Immature natural killer cell (primary cell): ENCODE results near the gene USP5. TPM values are rescaled to one million over a fixed set of nuclear protein-coding genes. Genes with fewer than 3 reads are reported as not detected.

Experiments
- DNase-seq, 3 donors: peaks; one replicate each; pipeline ENCODE4 v3.0.0; 2022; ENCODE audit warnings: mixed read lengths in 1 of 3
- H3K27ac Mint-ChIP-seq, 6 donors: one replicate each; pipeline ENCODE4 v1.8.0; 2020; ENCODE audit warnings: mixed read lengths in 6 of 6, mild to moderate bottlenecking in 5 of 6, inconsistent platforms in 4 of 6, moderate library complexity in 3 of 6
- H3K27me3 Mint-ChIP-seq, 3 donors: one replicate each; pipeline ENCODE4 v1.8.0; 2020 to 2021; ENCODE audit warnings: low read depth in 3 of 3, mild to moderate bottlenecking in 3 of 3, mixed read lengths in 3 of 3, moderate library complexity in 3 of 3, inconsistent platforms in 1 of 3
- H3K36me3 Mint-ChIP-seq, 3 donors: one replicate each; pipeline ENCODE4 v1.8.0; 2020; ENCODE audit warnings: mixed read lengths in 3 of 3, inconsistent platforms in 2 of 3, mild to moderate bottlenecking in 2 of 3
- H3K4me1 Mint-ChIP-seq, 2 donors: one replicate each; pipeline ENCODE4 v1.8.0; 2020; ENCODE audit warnings: inconsistent platforms in 2 of 2, mild to moderate bottlenecking in 2 of 2, mixed read lengths in 2 of 2, moderate library complexity in 1 of 2
- H3K4me3 Mint-ChIP-seq, 5 donors: one replicate each; pipeline ENCODE4 v1.8.0; 2020; ENCODE audit warnings: mild to moderate bottlenecking in 5 of 5, mixed read lengths in 5 of 5, inconsistent platforms in 3 of 5, moderate library complexity in 3 of 5
- H3K9me3 Mint-ChIP-seq, 6 donors: one replicate each; pipeline ENCODE4 v1.8.0; 2020; ENCODE audit warnings: mild to moderate bottlenecking in 6 of 6, mixed read lengths in 6 of 6, inconsistent platforms in 4 of 6, moderate library complexity in 3 of 6
- polyA plus RNA-seq, 3 donors: library from polyadenylated mRNA; unstranded; fragments of 300-500 nt; fragmentation: Illumina TruSeq; gene quantifications; one replicate each; pipeline ENCODE4 v1.2.3, GENCODE V29; 2021

USP5 gene
- polyA plus RNA-seq, 3 donors from 2014 or later: 41.3 to 54.0 (median 52.0) TPM

DNA sequence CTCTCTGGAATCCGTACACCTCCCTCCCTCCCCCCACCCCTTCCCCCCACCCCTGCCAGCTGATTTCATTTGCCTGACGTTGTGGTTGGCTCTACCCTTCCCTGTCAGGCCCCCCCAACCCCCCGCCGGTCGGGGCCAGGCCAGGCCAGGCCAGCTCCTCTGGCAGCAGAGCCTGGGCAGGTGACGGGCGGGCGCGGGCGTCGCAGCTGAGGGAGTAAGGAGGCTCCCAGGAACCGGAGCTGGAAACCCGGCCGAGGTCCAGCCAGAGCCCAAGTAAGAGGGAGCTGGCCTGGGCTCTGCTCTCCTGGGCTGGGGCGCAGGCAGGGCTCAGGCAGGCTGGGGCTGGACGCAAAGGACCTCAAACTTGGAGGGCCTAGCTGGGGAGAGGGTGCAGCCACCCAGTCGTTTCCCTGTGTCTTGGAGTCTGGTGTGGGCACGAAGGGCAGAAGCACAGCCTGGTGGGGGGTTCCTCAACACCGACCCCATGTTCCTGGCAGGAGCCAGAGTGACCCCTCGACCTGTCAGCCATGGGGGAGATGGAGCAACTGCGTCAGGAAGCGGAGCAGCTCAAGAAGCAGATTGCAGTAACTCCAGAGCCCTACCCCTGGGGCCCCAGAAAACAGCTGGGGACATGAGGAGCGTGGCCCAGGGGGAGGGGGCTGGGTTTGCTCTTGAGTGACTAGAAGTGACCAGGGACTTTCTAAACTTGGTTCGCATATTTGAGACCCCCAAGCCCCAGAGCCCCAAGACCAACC is 11.0 kb upstream of the USP5 start, which contains the start of gene GNB3:
Gene GNB3, plus strand, starts transcription at position 165 of the 755 bp plus-strand sequence. Its CDS starts 363 bp downstream, at position 528.
- no peak for DNase-seq
- Mint-ChIP-seq H3K27me3 (peaks cover 0 to 3% (median 0%) of the 10 kb centered on the region in 3 donors), H3K4me1 (no peaks in the 10 kb centered on the region), H3K27ac (no peak within 1 kb of the TSS), H3K4me3 (no peak within 1 kb of the TSS), H3K9me3 (no peaks in the 10 kb centered on the region), H3K36me3 (no peaks in the 10 kb centered on the region)

GRCh38 chr12:6842075-6842474 is 9.9 kb upstream of the USP5 start:
- Mint-ChIP-seq H3K9me3 (no peaks in the 10 kb centered on the region), H3K27ac (no peak overlapping the region), H3K36me3 (no peaks in the 10 kb centered on the region)

GRCh38 chr12:6843118-6843902 is 8.6 kb upstream of the USP5 start:
- Mint-ChIP-seq H3K9me3 (no peaks in the 10 kb centered on the region), H3K27me3 (peaks cover 0 to under 1% (median 0%) of the 10 kb centered on the region in 3 donors), H3K36me3 (no peaks in the 10 kb centered on the region), H3K4me1 (no peaks in the 10 kb centered on the region), H3K4me3 (no peak overlapping the region), H3K27ac (no peak overlapping the region)
- DNase-seq: no peak

More at GRCh38 chr12:6842075-6842474, 9.9 kb upstream of the USP5 start:
- H3K4me1 Mint-ChIP-seq: no peaks in the 10 kb centered on the region
- DNase-seq: no peak
- H3K4me3 Mint-ChIP-seq: no peak overlapping the region
- peaks cover 0 to 3% (median 0%) of the 10 kb centered on the region in 3 donors for H3K27me3 Mint-ChIP-seq

GRCh38 chr12:6845395-6845794 is 6.6 kb upstream of the USP5 start:
- no peak overlapping the region for H3K27ac Mint-ChIP-seq
- no peak overlapping the region for H3K4me3 Mint-ChIP-seq
- H3K4me1 Mint-ChIP-seq: no peaks in the 10 kb centered on the region
- no peaks in the 10 kb centered on the region for H3K9me3 Mint-ChIP-seq
- peaks cover 0 to 5% (median under 1%) of the 10 kb centered on the region in 3 donors for H3K27me3 Mint-ChIP-seq
- no peaks in the 10 kb centered on the region for H3K36me3 Mint-ChIP-seq
- no peak for DNase-seq

DNA sequence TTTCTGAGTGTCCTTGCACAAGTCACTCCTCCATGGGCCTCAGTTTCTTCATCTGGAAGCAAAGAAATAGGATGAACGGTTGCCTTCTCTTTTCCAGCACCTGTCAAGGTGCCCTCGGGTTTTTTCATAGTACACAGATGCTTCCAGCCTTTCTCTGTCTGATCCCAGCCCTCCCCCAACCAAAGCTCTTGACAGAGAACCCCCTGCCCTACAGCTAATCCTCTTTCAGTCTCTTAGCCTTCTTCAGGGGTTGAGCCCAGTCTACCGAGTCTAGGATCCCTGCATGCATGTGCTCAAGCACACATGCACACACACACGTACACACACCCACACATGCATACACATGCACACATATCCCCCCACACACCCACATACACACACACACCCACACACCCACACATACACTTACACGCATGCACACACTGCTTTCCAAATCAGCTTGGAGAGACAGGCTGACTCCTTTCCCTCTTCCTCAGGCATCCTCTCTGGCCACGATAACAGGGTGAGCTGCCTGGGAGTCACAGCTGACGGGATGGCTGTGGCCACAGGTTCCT is 5.6 kb upstream of the USP5 start:
- peaks cover 5 to 10% (median 6%) of the 10 kb centered on the region in 3 donors for H3K27me3 Mint-ChIP-seq
- peaks cover 6 to 7% of the 10 kb centered on the region in 2 donors for H3K4me1 Mint-ChIP-seq
- H3K36me3 Mint-ChIP-seq: no peaks in the 10 kb centered on the region
- DNase-seq: no peak
- H3K4me3 Mint-ChIP-seq: no peak overlapping the region
- no peak overlapping the region for H3K27ac Mint-ChIP-seq
- H3K9me3 Mint-ChIP-seq: no peaks in the 10 kb centered on the region

DNA sequence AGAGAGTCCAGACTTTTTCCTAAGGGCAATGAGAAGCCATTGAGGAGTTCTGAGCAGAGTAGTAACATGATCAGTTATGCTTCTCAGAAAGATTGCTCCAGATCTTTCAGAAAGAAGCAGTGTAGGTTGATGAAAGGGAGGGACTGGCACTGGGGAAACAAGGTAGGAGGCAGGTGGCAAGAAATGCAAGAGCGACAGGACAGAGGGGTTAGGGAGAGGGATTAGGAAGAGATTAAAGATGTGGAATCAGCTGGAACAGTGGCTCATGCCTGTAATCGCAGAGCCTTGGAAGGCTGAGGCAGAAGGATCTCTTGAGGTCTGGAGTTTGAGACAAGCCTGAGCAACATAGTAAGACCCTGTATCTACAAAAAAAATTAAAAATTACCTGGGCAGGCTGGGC is 4.3 kb upstream of the USP5 start:
- peaks cover 10 to 14% of the 10 kb centered on the region in 2 donors for H3K4me1 Mint-ChIP-seq
- H3K9me3 Mint-ChIP-seq: no peaks in the 10 kb centered on the region
- H3K27me3 Mint-ChIP-seq: peaks cover 6 to 11% (median 10%) of the 10 kb centered on the region in 3 donors
- peak overlapping the region in 1 of 6 donors; percentile 59 for H3K27ac Mint-ChIP-seq
- H3K36me3 Mint-ChIP-seq: no peaks in the 10 kb centered on the region
- DNase-seq: no peak
- H3K4me3 Mint-ChIP-seq: no peak overlapping the region

- Mint-ChIP-seq H3K4me3 (peak overlapping the region in 2 of 5 donors; percentile 3 to 51), H3K9me3 (no peaks in the 10 kb centered on the region), H3K27ac (peak overlapping the region in 1 of 6 donors; percentile 17), H3K4me1 (peaks cover 21 to 29% of the 10 kb centered on the region in 2 donors), H3K36me3 (no peaks in the 10 kb centered on the region), H3K27me3 (peaks cover 6 to 11% (median 10%) of the 10 kb centered on the region in 3 donors)
- no peak for DNase-seq
Observed at GRCh38 chr12:6849427-6849826, 2.5 kb upstream of the USP5 start.

DNA sequence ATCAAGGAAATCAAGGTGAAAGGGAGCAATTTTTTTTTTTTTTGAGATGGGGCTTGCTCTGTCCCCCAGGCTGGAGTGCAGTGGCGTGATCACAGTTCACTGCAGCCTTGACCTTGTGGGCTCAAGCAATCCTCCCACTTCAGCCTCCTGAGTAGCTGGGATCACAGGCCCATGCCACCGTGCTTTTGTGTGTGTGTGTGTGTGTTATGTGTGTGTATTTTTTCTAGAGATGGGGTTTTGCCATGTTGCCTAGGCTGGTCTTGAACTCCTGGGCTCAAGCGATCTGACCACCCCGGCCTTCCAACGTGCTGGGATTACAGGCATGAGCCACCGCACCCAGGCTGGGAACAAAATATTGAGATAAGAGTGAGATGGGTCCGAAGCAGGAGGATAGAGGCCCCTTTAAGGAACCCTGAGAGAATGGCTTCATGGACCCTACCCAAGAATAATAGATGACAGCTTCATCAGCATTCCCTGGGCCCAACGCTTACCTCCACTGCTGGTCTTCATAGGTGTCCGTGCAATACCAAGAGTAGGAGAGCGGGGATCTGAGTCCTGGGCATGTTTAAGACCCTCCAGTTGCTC is 1.9 kb upstream of the USP5 start:
- H3K27me3 Mint-ChIP-seq: peaks cover 6 to 11% (median 10%) of the 10 kb centered on the region in 3 donors
- peaks cover 21 to 29% of the 10 kb centered on the region in 2 donors for H3K4me1 Mint-ChIP-seq
- H3K36me3 Mint-ChIP-seq: no peaks in the 10 kb centered on the region
- peak overlapping the region in 2 of 6 donors; percentile 34 to 40 for H3K27ac Mint-ChIP-seq
- H3K4me3 Mint-ChIP-seq: peak overlapping the region in 3 of 5 donors; percentile 9 to 65 (median 51)
- H3K9me3 Mint-ChIP-seq: no peaks in the 10 kb centered on the region
- DNase-seq: no peak

- Mint-ChIP-seq H3K27ac (peak overlapping the region in 2 of 6 donors; percentile 97 to 99), H3K9me3 (no peaks in the 10 kb centered on the region), H3K4me1 (peaks cover 21 to 29% of the 10 kb centered on the region in 2 donors), H3K4me3 (peak overlapping the region in 4 of 5 donors; percentile 95 to 100 (median 96)), H3K36me3 (peaks cover 0 to 4% (median 2%) of the 10 kb centered on the region in 3 donors), H3K27me3 (peaks cover 6 to 12% (median 10%) of the 10 kb centered on the region in 3 donors)
- no peak for DNase-seq
Observed at GRCh38 chr12:6850796-6851152, 1.2 kb upstream of the USP5 start.

- peaks cover 6 to 14% (median 10%) of the 10 kb centered on the region in 3 donors for H3K27me3 Mint-ChIP-seq
Observed at GRCh38 chr12:6851153-6851920, 613 bp upstream of the USP5 start, which contains the start of gene CDCA3. Gene CDCA3 (minus strand): TSS chr12:6851286. CDS start chr12:6850952, 334 bp downstream.

GRCh38 chr12:6852651-6853354 is 853 bp downstream of the USP5 start:
- DNase-seq: no peak
- Mint-ChIP-seq H3K4me3 (peak overlapping the region; percentile 92 to 100 (median 96)), H3K4me1 (peaks cover 21 to 29% of the 10 kb centered on the region in 2 donors), H3K27ac (peak overlapping the region; percentile 97 to 99 (median 98)), H3K27me3 (peaks cover 6 to 14% (median 10%) of the 10 kb centered on the region in 3 donors), H3K36me3 (peaks cover 7 to 14% (median 10%) of the 10 kb centered on the region in 3 donors), H3K9me3 (no peaks in the 10 kb centered on the region)

More at GRCh38 chr12:6851153-6851920, 613 bp upstream of the USP5 start, which contains the start of gene CDCA3:
- Mint-ChIP-seq H3K9me3 (no peaks in the 10 kb centered on the region), H3K36me3 (peaks cover 0 to 6% (median 4%) of the 10 kb centered on the region in 3 donors), H3K27ac (peak within 1 kb of the TSS; percentile 97 to 99 (median 98)), H3K4me3 (peak within 1 kb of the TSS; percentile 92 to 100 (median 96)), H3K4me1 (peaks cover 21 to 29% of the 10 kb centered on the region in 2 donors)
- peak; percentile 90 to 94 (median 92) for DNase-seq

GRCh38 chr12:6853626-6854025 is 1.7 kb downstream of the USP5 start:
- Mint-ChIP-seq H3K27ac (peak overlapping the region in 5 of 6 donors; percentile 49 to 69 (median 56)), H3K9me3 (no peaks in the 10 kb centered on the region), H3K36me3 (peaks cover 9 to 18% (median 15%) of the 10 kb centered on the region in 3 donors), H3K4me1 (peaks cover 21 to 29% of the 10 kb centered on the region in 2 donors), H3K4me3 (peak overlapping the region; percentile 21 to 100 (median 95)), H3K27me3 (peaks cover 6 to 14% (median 10%) of the 10 kb centered on the region in 3 donors)
- no peak for DNase-seq
